Mesothelial cell of epicardium (in vitro differentiated cells): ENCODE measurements around the gene MAPKAPK2. TPM values are rescaled to one million over a fixed set of nuclear protein-coding genes. Genes with fewer than 3 reads are reported as not detected.

Experiments used
- DNase-seq, 2 experiments: peaks; one replicate each; pipeline ENCODE4 v3.0.0; 2021; ENCODE audit warnings: low spot score in 2 of 2; ENCODE audit not compliant: unreplicated experiment in 2 of 2
- H3K27ac Mint-ChIP-seq: 2 replicates; pipeline ENCODE4 v1.8.0; 2021; ENCODE audit warnings: mixed read lengths
- H3K27me3 Mint-ChIP-seq: 2 replicates; pipeline ENCODE4 v1.8.0; 2021; ENCODE audit warnings: low read depth, mixed read lengths
- H3K36me3 Mint-ChIP-seq: 2 replicates; pipeline ENCODE4 v1.8.0; 2021; ENCODE audit warnings: mixed read lengths
- H3K4me1 Mint-ChIP-seq: 2 replicates; pipeline ENCODE4 v1.8.0; 2021; ENCODE audit warnings: mixed read lengths
- H3K4me3 Mint-ChIP-seq: 2 replicates; pipeline ENCODE4 v1.8.0; 2021; ENCODE audit warnings: mild to moderate bottlenecking, moderate library complexity, mixed read lengths
- H3K9me3 Mint-ChIP-seq: 2 replicates; pipeline ENCODE4 v1.8.0; 2021; ENCODE audit warnings: mixed read lengths
- CTCF ChIP-seq: fragments of 200-600 bp; sonication (generic); IDR thresholded peaks from one replicate; pipeline ENCODE4 v1.5.0; 2021; ENCODE audit warnings: antibody characterized with exemption; ENCODE audit not compliant: unreplicated experiment
- total RNA-seq: library from RNA; stranded (reverse); gene quantifications from 3 replicates; pipeline ENCODE4 v1.2.1, GENCODE V29; 2021

MAPKAPK2 gene
- total RNA-seq, 1 donor from 2014 or later, result 60.2 TPM

GRCh38 chr1:206685769-206686477 lies 1.2 kb downstream of the MAPKAPK2 start:
- H3K27ac Mint-ChIP-seq, result peak overlapping the region; percentile 98
- peak overlapping the region; percentile 86 for H3K4me3 Mint-ChIP-seq
- peaks cover 32% of the 10 kb centered on the region for H3K4me1 Mint-ChIP-seq
- no peaks in the 10 kb centered on the region for H3K9me3 Mint-ChIP-seq
- DNase-seq, result peak; percentile 46 to 69
- no peaks in the 10 kb centered on the region for H3K36me3 Mint-ChIP-seq
- H3K27me3 Mint-ChIP-seq, result peaks cover 33% of the 10 kb centered on the region
- no peak for TF ChIP-seq CTCF

- TF ChIP-seq CTCF, result no peak
- Mint-ChIP-seq H3K27ac (peak overlapping the region; percentile 94), H3K4me1 (peaks cover 32% of the 10 kb centered on the region), H3K4me3 (peak overlapping the region; percentile 86), H3K9me3 (no peaks in the 10 kb centered on the region), H3K36me3 (no peaks in the 10 kb centered on the region), H3K27me3 (peaks cover 26% of the 10 kb centered on the region)
- no peak for DNase-seq
Measured at GRCh38 chr1:206686478-206687249, 2.0 kb downstream of the MAPKAPK2 start.

- no peaks in the 10 kb centered on the region for H3K9me3 Mint-ChIP-seq
- no peak for TF ChIP-seq CTCF
- no peaks in the 10 kb centered on the region for H3K36me3 Mint-ChIP-seq
- H3K4me3 Mint-ChIP-seq, result peak overlapping the region; percentile 86
- no peak overlapping the region for H3K27ac Mint-ChIP-seq
- H3K27me3 Mint-ChIP-seq, result peaks cover 21% of the 10 kb centered on the region
- peaks cover 39% of the 10 kb centered on the region for H3K4me1 Mint-ChIP-seq
- DNase-seq, result no peak
Measured at GRCh38 chr1:206687251-206687914, 2.7 kb downstream of the MAPKAPK2 start.

GRCh38 chr1:206687915-206688442 lies 3.3 kb downstream of the MAPKAPK2 start:
- Mint-ChIP-seq H3K36me3 (no peaks in the 10 kb centered on the region), H3K4me1 (peaks cover 45% of the 10 kb centered on the region), H3K9me3 (no peaks in the 10 kb centered on the region), H3K27ac (no peak overlapping the region), H3K4me3 (no peak overlapping the region), H3K27me3 (peaks cover 16% of the 10 kb centered on the region)
- no peak for TF ChIP-seq CTCF
- no peak for DNase-seq

DNA sequence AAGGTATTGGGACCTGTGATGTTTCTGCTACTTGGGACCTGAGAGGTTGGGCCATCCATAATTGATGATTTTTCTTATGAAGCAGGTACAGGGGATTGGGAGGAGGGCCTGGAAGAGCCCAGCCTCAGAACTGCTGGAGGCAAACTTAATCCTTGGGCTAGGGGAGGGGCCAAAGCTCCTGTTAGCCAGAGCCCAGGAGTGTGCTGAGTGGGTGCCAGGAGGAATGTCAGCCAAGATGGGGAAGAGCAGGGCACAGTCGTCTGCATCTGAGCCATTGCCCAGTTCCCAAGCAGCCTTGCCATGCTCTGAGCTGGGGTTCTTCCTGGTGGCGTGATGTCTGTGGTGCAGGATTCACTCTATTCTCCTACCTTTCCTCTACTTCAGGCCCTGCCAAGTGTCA lies 5.8 kb downstream of the MAPKAPK2 start:
- Mint-ChIP-seq H3K4me1 (peaks cover 63% of the 10 kb centered on the region), H3K4me3 (no peak overlapping the region), H3K27me3 (no peaks in the 10 kb centered on the region), H3K27ac (no peak overlapping the region), H3K9me3 (no peaks in the 10 kb centered on the region), H3K36me3 (no peaks in the 10 kb centered on the region)
- DNase-seq, result no peak
- no peak for TF ChIP-seq CTCF
